Breast epithelium (tissue), 3 donors: ENCODE measurements around the gene TBRG4.

Source experiments
- POLR2A ChIP-seq: fragments of 450-650 bp; IDR thresholded peaks from one replicate; pipeline ENCODE4 v1.6.1; 2016; ENCODE audit warnings: antibody characterized with exemption, mild to moderate bottlenecking, moderate library complexity
- POLR2AphosphoS5 ChIP-seq, 3 donors: sonication (generic); formaldehyde crosslinking; IDR thresholded peaks; one replicate each; pipeline ENCODE4 v1.6.1; 2017; ENCODE audit warnings: antibody characterized with exemption in 3 of 3

- TF ChIP-seq POLR2A (no peak), POLR2AphosphoS5 (IDR thresholded peaks at IDR 0.05) (no peak)
Measured at GRCh38 chr7:45133877-45134276, 22.4 kb upstream of the TBRG4 start.
